ENCODE data around the gene C16orf95.

C16orf95 gene

DNA sequence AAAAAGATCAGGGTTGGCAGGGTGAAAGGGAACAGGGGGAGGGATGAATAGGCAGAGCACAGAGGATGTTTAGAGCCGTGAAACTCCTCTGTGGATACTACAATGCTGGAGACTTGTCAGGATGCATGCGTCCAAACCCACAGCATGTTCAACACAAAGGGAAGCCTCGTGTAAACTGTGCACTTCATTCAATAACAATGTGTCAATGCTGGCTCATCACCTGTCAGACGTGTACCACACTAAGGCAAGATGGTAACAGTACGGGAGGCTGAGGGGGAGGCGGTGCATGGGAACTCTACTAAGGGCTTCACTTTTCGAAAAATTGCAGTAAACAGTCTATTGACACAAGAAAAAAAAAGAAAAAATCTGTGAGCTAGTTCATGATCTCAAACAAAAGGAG is 63.7 kb downstream of the C16orf95 start:
- H3K4me3 ChIP-seq = no peak overlapping the region
- no peaks in the 10 kb centered on the region for H3K9me3 ChIP-seq
- no peak for DNase-seq
- TF ChIP-seq, protein P1, sequence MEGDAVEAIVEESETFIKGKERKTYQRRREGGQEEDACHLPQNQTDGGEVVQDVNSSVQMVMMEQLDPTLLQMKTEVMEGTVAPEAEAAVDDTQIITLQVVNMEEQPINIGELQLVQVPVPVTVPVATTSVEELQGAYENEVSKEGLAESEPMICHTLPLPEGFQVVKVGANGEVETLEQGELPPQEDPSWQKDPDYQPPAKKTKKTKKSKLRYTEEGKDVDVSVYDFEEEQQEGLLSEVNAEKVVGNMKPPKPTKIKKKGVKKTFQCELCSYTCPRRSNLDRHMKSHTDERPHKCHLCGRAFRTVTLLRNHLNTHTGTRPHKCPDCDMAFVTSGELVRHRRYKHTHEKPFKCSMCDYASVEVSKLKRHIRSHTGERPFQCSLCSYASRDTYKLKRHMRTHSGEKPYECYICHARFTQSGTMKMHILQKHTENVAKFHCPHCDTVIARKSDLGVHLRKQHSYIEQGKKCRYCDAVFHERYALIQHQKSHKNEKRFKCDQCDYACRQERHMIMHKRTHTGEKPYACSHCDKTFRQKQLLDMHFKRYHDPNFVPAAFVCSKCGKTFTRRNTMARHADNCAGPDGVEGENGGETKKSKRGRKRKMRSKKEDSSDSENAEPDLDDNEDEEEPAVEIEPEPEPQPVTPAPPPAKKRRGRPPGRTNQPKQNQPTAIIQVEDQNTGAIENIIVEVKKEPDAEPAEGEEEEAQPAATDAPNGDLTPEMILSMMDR (IDR thresholded peaks at IDR 0.05) = no peak
- no peak overlapping the region for H3K27ac ChIP-seq
- no peaks in the 10 kb centered on the region for H3K27me3 ChIP-seq
- no peaks in the 10 kb centered on the region for H3K36me3 ChIP-seq
- H3K4me1 ChIP-seq = no peaks in the 10 kb centered on the region
- intact Hi-C loops (cut with DNase I; ENCODE audit: low total_unique reads) = no loop called here
